ENCODE data around the gene GAPDH. TPM values are rescaled to one million over a fixed set of nuclear protein-coding genes. Genes with fewer than 3 reads are reported as not detected.

The GAPDH gene
- total RNA-seq, 1 experiment from 2014 or later, result 4,276 TPM

DNA sequence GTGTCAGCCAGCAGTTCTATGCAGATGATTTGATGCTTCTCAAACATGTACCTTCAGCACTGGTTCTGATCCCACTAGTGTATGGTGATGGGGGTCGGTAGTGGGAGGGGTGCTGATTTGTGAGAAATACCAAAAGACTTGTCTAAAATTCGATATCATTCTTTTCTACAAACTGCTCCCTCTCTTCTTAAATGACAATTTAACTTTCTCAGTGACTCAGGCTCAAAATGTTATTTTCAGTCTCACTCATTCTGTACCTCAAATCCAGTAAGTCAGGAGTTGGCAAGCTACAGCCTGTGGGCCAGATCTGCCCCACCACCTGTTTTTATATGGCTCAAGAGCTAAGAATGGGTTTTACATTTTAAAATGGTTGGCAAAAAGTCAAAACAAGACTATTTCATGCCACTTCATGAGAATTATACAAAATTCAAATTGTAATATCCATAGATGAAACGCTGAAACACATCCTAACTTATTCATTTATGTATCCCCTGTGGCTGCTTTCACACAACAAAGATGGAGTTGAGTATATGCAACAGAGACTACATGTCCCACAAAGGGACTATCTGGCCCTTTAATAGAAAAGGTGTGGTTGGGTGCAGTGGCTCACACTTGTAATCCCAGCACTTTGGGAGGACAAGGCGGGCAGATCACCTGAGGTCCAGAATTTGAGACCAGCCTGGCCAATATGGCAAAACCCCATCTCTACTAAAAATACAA, 40.4 kb downstream of the GAPDH start:
- no peak for TF ChIP-seq NFATC4 (CRISPR knock-in tag; IDR thresholded peaks at IDR 0.05)
- H3K9me3 Mint-ChIP-seq, result no peaks in the 10 kb centered on the region
- ATAC-seq, result no peak
- no peak overlapping the region for H3K27ac Mint-ChIP-seq
- peaks cover 6% of the 10 kb centered on the region for H3K4me1 Mint-ChIP-seq
- H3K27me3 Mint-ChIP-seq (ENCODE audit: low read depth), result no peaks in the 10 kb centered on the region
- no peak for DNase-seq (ENCODE audit: low spot score)
- no peak overlapping the region for H3K4me3 Mint-ChIP-seq
- POLR2A ChIA-PET, result no interaction called here
- peaks cover 79% of the 10 kb centered on the region for H3K36me3 Mint-ChIP-seq
- CTCF ChIA-PET, result interaction anchor here (0.5 kb wide), 1 partner anchor 17 kb away, joined by 4 read pairs; no protein-coding TSS in a partner anchor

DNA sequence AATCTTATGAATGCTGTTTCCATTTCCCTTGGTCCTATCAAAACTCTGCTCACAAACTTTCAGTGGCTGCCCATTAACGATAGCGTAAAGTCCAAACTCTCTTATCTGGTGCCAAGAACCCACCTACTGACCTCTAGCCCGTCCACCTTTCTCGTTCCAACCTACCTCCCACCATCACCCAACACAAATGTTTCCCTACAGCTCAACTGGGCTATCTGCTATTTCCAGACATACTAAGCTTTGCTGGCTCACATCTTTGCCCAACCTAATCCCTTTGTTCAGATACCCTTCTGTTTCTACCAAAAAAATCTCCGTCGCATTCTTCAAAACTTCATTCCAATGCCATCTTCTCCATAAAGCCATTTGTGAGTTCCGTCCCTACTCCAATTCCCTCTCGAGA, 41.3 kb downstream of the GAPDH start:
- no peak for ATAC-seq
- DNase-seq (ENCODE audit: low spot score), result no peak
- H3K27ac Mint-ChIP-seq, result no peak overlapping the region
- TF ChIP-seq MYBL2 (CRISPR knock-in tag; IDR thresholded peaks at IDR 0.05), result no peak
- no peak for TF ChIP-seq SMAD4 (CRISPR knock-in tag; IDR thresholded peaks at IDR 0.05)
- no peak for TF ChIP-seq SOX15 (CRISPR knock-in tag; IDR thresholded peaks at IDR 0.05)
- TF ChIP-seq CREB1 (CRISPR knock-in tag; IDR thresholded peaks at IDR 0.05), result no peak
- TF ChIP-seq, protein P1, sequence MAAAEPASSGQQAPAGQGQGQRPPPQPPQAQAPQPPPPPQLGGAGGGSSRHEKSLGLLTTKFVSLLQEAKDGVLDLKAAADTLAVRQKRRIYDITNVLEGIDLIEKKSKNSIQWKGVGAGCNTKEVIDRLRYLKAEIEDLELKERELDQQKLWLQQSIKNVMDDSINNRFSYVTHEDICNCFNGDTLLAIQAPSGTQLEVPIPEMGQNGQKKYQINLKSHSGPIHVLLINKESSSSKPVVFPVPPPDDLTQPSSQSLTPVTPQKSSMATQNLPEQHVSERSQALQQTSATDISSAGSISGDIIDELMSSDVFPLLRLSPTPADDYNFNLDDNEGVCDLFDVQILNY (CRISPR knock-in tag; IDR thresholded peaks at IDR 0.05), result no peak
- TF ChIP-seq TP53 (CRISPR knock-in tag; IDR thresholded peaks at IDR 0.05), result no peak
- TF ChIP-seq, protein P2, sequence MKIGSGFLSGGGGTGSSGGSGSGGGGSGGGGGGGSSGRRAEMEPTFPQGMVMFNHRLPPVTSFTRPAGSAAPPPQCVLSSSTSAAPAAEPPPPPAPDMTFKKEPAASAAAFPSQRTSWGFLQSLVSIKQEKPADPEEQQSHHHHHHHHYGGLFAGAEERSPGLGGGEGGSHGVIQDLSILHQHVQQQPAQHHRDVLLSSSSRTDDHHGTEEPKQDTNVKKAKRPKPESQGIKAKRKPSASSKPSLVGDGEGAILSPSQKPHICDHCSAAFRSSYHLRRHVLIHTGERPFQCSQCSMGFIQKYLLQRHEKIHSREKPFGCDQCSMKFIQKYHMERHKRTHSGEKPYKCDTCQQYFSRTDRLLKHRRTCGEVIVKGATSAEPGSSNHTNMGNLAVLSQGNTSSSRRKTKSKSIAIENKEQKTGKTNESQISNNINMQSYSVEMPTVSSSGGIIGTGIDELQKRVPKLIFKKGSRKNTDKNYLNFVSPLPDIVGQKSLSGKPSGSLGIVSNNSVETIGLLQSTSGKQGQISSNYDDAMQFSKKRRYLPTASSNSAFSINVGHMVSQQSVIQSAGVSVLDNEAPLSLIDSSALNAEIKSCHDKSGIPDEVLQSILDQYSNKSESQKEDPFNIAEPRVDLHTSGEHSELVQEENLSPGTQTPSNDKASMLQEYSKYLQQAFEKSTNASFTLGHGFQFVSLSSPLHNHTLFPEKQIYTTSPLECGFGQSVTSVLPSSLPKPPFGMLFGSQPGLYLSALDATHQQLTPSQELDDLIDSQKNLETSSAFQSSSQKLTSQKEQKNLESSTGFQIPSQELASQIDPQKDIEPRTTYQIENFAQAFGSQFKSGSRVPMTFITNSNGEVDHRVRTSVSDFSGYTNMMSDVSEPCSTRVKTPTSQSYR (CRISPR knock-in tag; IDR thresholded peaks at IDR 0.05), result no peak
- TF ChIP-seq, protein P3, sequence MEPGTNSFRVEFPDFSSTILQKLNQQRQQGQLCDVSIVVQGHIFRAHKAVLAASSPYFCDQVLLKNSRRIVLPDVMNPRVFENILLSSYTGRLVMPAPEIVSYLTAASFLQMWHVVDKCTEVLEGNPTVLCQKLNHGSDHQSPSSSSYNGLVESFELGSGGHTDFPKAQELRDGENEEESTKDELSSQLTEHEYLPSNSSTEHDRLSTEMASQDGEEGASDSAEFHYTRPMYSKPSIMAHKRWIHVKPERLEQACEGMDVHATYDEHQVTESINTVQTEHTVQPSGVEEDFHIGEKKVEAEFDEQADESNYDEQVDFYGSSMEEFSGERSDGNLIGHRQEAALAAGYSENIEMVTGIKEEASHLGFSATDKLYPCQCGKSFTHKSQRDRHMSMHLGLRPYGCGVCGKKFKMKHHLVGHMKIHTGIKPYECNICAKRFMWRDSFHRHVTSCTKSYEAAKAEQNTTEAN (CRISPR knock-in tag; IDR thresholded peaks at IDR 0.05), result no peak
- TF ChIP-seq, protein P4, sequence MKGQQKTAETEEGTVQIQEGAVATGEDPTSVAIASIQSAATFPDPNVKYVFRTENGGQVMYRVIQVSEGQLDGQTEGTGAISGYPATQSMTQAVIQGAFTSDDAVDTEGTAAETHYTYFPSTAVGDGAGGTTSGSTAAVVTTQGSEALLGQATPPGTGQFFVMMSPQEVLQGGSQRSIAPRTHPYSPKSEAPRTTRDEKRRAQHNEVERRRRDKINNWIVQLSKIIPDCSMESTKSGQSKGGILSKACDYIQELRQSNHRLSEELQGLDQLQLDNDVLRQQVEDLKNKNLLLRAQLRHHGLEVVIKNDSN (CRISPR knock-in tag; IDR thresholded peaks at IDR 0.05), result no peak
- TF ChIP-seq, protein P5, sequence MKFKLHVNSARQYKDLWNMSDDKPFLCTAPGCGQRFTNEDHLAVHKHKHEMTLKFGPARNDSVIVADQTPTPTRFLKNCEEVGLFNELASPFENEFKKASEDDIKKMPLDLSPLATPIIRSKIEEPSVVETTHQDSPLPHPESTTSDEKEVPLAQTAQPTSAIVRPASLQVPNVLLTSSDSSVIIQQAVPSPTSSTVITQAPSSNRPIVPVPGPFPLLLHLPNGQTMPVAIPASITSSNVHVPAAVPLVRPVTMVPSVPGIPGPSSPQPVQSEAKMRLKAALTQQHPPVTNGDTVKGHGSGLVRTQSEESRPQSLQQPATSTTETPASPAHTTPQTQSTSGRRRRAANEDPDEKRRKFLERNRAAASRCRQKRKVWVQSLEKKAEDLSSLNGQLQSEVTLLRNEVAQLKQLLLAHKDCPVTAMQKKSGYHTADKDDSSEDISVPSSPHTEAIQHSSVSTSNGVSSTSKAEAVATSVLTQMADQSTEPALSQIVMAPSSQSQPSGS (CRISPR knock-in tag; IDR thresholded peaks at IDR 0.05; ENCODE audit: borderline replicate concordance, low read depth), result no peak
- TF ChIP-seq ZBTB21 (CRISPR knock-in tag; IDR thresholded peaks at IDR 0.05; ENCODE audit: borderline replicate concordance), result no peak
- TF ChIP-seq, protein P6, sequence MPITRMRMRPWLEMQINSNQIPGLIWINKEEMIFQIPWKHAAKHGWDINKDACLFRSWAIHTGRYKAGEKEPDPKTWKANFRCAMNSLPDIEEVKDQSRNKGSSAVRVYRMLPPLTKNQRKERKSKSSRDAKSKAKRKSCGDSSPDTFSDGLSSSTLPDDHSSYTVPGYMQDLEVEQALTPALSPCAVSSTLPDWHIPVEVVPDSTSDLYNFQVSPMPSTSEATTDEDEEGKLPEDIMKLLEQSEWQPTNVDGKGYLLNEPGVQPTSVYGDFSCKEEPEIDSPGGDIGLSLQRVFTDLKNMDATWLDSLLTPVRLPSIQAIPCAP (CRISPR knock-in tag; IDR thresholded peaks at IDR 0.05), result no peak
- TF ChIP-seq, protein P7, sequence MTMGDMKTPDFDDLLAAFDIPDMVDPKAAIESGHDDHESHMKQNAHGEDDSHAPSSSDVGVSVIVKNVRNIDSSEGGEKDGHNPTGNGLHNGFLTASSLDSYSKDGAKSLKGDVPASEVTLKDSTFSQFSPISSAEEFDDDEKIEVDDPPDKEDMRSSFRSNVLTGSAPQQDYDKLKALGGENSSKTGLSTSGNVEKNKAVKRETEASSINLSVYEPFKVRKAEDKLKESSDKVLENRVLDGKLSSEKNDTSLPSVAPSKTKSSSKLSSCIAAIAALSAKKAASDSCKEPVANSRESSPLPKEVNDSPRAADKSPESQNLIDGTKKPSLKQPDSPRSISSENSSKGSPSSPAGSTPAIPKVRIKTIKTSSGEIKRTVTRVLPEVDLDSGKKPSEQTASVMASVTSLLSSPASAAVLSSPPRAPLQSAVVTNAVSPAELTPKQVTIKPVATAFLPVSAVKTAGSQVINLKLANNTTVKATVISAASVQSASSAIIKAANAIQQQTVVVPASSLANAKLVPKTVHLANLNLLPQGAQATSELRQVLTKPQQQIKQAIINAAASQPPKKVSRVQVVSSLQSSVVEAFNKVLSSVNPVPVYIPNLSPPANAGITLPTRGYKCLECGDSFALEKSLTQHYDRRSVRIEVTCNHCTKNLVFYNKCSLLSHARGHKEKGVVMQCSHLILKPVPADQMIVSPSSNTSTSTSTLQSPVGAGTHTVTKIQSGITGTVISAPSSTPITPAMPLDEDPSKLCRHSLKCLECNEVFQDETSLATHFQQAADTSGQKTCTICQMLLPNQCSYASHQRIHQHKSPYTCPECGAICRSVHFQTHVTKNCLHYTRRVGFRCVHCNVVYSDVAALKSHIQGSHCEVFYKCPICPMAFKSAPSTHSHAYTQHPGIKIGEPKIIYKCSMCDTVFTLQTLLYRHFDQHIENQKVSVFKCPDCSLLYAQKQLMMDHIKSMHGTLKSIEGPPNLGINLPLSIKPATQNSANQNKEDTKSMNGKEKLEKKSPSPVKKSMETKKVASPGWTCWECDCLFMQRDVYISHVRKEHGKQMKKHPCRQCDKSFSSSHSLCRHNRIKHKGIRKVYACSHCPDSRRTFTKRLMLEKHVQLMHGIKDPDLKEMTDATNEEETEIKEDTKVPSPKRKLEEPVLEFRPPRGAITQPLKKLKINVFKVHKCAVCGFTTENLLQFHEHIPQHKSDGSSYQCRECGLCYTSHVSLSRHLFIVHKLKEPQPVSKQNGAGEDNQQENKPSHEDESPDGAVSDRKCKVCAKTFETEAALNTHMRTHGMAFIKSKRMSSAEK (CRISPR knock-in tag; IDR thresholded peaks at IDR 0.05; ENCODE audit: borderline replicate concordance), result no peak
- TF ChIP-seq RELA (CRISPR knock-in tag; IDR thresholded peaks at IDR 0.05; ENCODE audit: borderline replicate concordance), result no peak
- TF ChIP-seq EMX1 (CRISPR knock-in tag; IDR thresholded peaks at IDR 0.05), result no peak
- H3K9me3 Mint-ChIP-seq, result no peaks in the 10 kb centered on the region
- H3K4me3 Mint-ChIP-seq, result no peak overlapping the region
- ChIA-PET POLR2A (interaction anchor here (0.7 kb wide), 1 partner anchor 16 kb away, joined by 5 read pairs; no protein-coding TSS in a partner anchor), CTCF (interaction anchor here (0.7 to 2.6 kb wide), 2 partner anchors 12 to 148 kb away, joined by 3 to 11 read pairs; partner anchors contain the start of gene COPS7A)
- peaks cover 75% of the 10 kb centered on the region for H3K36me3 Mint-ChIP-seq
- H3K27me3 Mint-ChIP-seq (ENCODE audit: low read depth), result no peaks in the 10 kb centered on the region
- H3K4me1 Mint-ChIP-seq, result no peaks in the 10 kb centered on the region
